ENCODE data around the gene PBRM1.

DNA sequence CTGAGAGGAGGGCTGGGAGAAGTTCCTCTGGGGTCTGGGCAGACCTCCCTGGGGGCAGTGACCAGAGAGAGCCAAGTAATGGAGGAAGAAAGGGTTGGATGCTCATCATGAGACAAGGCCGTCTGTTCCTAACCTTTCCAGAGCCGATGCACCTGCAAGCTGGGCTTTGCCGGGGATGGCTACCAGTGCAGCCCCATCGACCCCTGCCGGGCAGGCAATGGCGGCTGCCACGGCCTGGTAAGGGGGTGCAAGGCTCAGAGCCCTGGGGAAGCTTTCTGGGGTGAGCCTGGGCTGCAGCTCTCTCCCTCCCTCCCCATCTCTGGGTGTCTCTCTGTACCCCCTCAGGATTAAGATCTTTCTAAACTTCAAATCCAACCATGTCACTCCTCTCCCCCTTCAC lies 174.2 kb downstream of the PBRM1 start:
- TF ChIP-seq CTCF (IDR thresholded peaks at IDR 0.05) (no peak), POLR2AphosphoS5 (IDR thresholded peaks at IDR 0.05) (no peak)
